CD4-positive, alpha-beta T cell treated with Interleukin-1 beta for 1 hour (primary cell): ENCODE measurements around the gene MIEF1.
"Not testable (repeated sequence)": the region's sequence is repeated elsewhere in the genome, so short reads cannot be mapped to it uniquely, and the experiment has no call there.

Experiments
- DNase-seq, 2 donors: peaks; one replicate each; pipeline ENCODE4 v3.0.0-alpha.2; 2020 to 2022

The MIEF1 gene

GRCh38 chr22:39490966-39491680 is 11.0 kb upstream of the MIEF1 start:
- no peak for DNase-seq

- no peak for DNase-seq
Measured at GRCh38 chr22:39491696-39492095, 10.4 kb upstream of the MIEF1 start.

GRCh38 chr22:39492186-39492585 is 9.9 kb upstream of the MIEF1 start:
- DNase-seq: no peak

GRCh38 chr22:39493759-39494158 is 8.3 kb upstream of the MIEF1 start:
- DNase-seq: no peak

GRCh38 chr22:39494471-39495120 is 7.5 kb upstream of the MIEF1 start:
- DNase-seq: peak in 1 of 2 donors; percentile 37

- DNase-seq: peak; percentile 53 to 56
Measured at GRCh38 chr22:39496131-39496838, 5.8 kb upstream of the MIEF1 start.

- no peak for DNase-seq
Measured at GRCh38 chr22:39497429-39497828, 4.7 kb upstream of the MIEF1 start.

- DNase-seq: no peak
Measured at GRCh38 chr22:39498368-39498767, 3.7 kb upstream of the MIEF1 start.

- no peak for DNase-seq
Measured at GRCh38 chr22:39498802-39499201, 3.3 kb upstream of the MIEF1 start.

GRCh38 chr22:39500101-39500500 is 2.0 kb upstream of the MIEF1 start:
- no peak for DNase-seq

GRCh38 chr22:39501644-39502108 is 414 bp upstream of the MIEF1 start:
- no peak for DNase-seq

GRCh38 chr22:39502789-39503409 is 809 bp downstream of the MIEF1 start:
- no peak for DNase-seq

- DNase-seq: no peak
Measured at GRCh38 chr22:39503630-39504029, 1.5 kb downstream of the MIEF1 start.

- DNase-seq: no peak
Measured at GRCh38 chr22:39504071-39504470, 2.0 kb downstream of the MIEF1 start.

- DNase-seq: not testable (repeated sequence)
Measured at GRCh38 chr22:39507021-39507420, 4.9 kb downstream of the MIEF1 start.

- DNase-seq: no peak
Measured at GRCh38 chr22:39508393-39508792, 6.3 kb downstream of the MIEF1 start.

GRCh38 chr22:39510529-39511149 is 8.5 kb downstream of the MIEF1 start:
- no peak for DNase-seq

GRCh38 chr22:39511226-39511625 is 9.1 kb downstream of the MIEF1 start:
- no peak for DNase-seq

GRCh38 chr22:39512026-39512425 is 9.9 kb downstream of the MIEF1 start:
- DNase-seq: no peak

- DNase-seq: no peak
Measured at GRCh38 chr22:39513791-39514190, 11.7 kb downstream of the MIEF1 start.

GRCh38 chr22:39514373-39514973 is 12.4 kb downstream of the MIEF1 start:
- DNase-seq: peak; percentile 33 to 55

GRCh38 chr22:39515266-39516050 is 13.4 kb downstream of the MIEF1 start:
- no peak for DNase-seq
